GM18505 (cell line): Measurements from ENCODE around the gene GPR158.
"Not testable (repeated sequence)": the region's sequence is repeated elsewhere in the genome, so short reads cannot be mapped to it uniquely, and the experiment has no call there.

ENCODE experiments used
- ATAC-seq: cut with Tn5 transposase; IDR thresholded peaks from one replicate; pipeline ENCODE4 v1.9.1; 2021; ENCODE audit not compliant: unreplicated experiment
- POLR2A ChIP-seq: IDR thresholded peaks from 4 replicates; pipeline ENCODE4 v1.6.1; 2011; ENCODE audit warnings: borderline replicate concordance; ENCODE audit not compliant: insufficient read depth, insufficient read length; ENCODE audit errors: extremely low read depth

Gene GPR158, protein sequence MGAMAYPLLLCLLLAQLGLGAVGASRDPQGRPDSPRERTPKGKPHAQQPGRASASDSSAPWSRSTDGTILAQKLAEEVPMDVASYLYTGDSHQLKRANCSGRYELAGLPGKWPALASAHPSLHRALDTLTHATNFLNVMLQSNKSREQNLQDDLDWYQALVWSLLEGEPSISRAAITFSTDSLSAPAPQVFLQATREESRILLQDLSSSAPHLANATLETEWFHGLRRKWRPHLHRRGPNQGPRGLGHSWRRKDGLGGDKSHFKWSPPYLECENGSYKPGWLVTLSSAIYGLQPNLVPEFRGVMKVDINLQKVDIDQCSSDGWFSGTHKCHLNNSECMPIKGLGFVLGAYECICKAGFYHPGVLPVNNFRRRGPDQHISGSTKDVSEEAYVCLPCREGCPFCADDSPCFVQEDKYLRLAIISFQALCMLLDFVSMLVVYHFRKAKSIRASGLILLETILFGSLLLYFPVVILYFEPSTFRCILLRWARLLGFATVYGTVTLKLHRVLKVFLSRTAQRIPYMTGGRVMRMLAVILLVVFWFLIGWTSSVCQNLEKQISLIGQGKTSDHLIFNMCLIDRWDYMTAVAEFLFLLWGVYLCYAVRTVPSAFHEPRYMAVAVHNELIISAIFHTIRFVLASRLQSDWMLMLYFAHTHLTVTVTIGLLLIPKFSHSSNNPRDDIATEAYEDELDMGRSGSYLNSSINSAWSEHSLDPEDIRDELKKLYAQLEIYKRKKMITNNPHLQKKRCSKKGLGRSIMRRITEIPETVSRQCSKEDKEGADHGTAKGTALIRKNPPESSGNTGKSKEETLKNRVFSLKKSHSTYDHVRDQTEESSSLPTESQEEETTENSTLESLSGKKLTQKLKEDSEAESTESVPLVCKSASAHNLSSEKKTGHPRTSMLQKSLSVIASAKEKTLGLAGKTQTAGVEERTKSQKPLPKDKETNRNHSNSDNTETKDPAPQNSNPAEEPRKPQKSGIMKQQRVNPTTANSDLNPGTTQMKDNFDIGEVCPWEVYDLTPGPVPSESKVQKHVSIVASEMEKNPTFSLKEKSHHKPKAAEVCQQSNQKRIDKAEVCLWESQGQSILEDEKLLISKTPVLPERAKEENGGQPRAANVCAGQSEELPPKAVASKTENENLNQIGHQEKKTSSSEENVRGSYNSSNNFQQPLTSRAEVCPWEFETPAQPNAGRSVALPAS (N-terminal part only)

DNA sequence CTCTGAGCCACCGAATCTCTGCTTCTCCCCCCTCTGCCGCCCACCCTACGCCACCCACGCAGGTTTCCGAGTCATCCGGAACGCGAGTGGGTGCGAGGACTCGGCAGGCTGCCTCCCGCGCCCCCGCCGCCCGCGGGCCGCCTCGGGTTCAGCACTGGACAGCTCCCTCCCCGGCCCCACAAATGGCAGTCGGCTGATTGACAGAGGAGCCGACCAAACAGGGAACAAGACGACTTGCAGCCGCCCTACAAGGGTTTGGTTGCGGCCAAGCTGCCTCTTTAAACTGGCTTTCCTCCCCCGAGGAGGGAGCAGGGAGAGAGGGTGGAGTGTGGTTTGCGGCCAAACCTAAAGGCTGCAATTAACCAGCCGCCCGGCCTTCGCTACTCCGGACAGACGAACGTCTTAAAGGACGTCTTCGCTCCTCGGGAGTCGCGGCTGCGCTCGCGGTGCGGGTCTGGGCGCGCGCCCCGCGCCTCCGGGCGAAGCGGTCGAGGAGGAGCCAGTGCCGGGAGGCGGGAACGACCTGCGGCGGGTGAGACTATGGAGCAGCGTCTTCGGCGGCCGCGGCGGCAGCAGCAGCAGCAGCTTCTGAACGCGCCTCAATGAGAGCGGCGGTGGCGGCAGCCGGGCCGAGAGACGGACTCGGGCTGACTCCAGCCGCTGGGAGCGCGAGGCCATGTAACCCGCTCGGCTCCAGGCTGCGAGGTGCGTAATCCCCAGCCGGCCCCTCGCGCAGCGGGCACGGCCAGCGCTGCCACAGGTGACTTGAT lies at the start of gene GPR158:
Gene GPR158 (plus strand): TSS at position 541 of the 770 bp plus-strand sequence. CDS start 420 bp downstream, outside the sequence.
- no peak for TF ChIP-seq POLR2A
- no peak for ATAC-seq

- no peak for TF ChIP-seq POLR2A
- ATAC-seq: no peak
Measured at GRCh38 chr10:25125201-25125611, 49.6 kb upstream of the GPR158 start.

- ATAC-seq: no peak
Measured at GRCh38 chr10:25129592-25129991, 45.2 kb upstream of the GPR158 start.

GRCh38 chr10:25130906-25131305 lies 43.9 kb upstream of the GPR158 start:
- no peak for ATAC-seq
- TF ChIP-seq POLR2A: no peak

More at GRCh38 chr10:25129592-25129991, 45.2 kb upstream of the GPR158 start:
- no peak for TF ChIP-seq POLR2A

GRCh38 chr10:25142116-25142864 lies 32.5 kb upstream of the GPR158 start:
- ATAC-seq: no peak
- no peak for TF ChIP-seq POLR2A

GRCh38 chr10:25157650-25158049 lies 17.2 kb upstream of the GPR158 start:
- ATAC-seq: no peak
- no peak for TF ChIP-seq POLR2A

DNA sequence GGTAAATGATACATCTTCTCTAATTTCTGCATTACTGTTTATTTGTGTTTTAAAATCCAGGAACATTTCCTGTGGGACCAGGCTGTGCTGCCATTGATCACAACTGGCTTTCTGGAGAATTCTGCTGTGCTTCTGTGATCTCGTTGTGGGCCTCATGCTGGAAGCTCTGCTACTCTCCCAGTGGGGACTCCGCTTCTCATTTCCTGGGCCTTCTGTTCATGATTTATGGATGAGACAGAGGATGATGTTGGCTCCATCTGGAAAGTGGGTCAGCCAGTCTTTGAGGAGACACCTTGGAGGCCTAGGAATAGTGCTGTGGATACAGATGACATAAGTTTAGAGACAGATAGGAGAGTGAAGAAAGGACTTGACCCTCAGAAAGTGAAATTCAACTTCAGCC lies 15.2 kb upstream of the GPR158 start:
- no peak for TF ChIP-seq POLR2A

DNA sequence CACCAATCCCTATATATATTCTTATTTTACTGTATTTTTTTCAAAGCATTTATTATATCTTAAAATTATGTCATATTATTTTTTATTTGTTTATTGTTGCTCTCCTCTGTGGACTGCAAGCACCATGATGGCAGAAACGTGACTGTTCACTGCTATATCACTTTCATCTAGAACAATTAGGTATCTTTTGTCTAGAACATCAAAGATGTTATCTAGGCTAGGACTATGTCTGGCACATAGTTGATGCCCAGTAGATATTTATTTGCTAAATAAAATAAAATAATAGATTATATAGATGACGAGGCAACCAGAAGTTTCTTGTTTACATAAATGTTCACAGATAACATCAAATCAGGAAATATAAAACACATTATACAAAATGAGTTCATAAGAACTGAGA lies 12.4 kb upstream of the GPR158 start:
- TF ChIP-seq POLR2A: no peak
- no peak for ATAC-seq

More for the DNA sequence above, 15.2 kb upstream of the GPR158 start:
- ATAC-seq: no peak

- not testable (repeated sequence) for ATAC-seq
Measured at GRCh38 chr10:25163464-25163863, 11.3 kb upstream of the GPR158 start.

GRCh38 chr10:25169740-25170139 lies 5.1 kb upstream of the GPR158 start:
- no peak for TF ChIP-seq POLR2A
- no peak for ATAC-seq

GRCh38 chr10:25170627-25171026 lies 4.2 kb upstream of the GPR158 start:
- no peak for TF ChIP-seq POLR2A

More at GRCh38 chr10:25170627-25171026, 4.2 kb upstream of the GPR158 start:
- ATAC-seq: no peak
